ENCODE results near the gene NRP2.

- TF ChIP-seq, protein P1, sequence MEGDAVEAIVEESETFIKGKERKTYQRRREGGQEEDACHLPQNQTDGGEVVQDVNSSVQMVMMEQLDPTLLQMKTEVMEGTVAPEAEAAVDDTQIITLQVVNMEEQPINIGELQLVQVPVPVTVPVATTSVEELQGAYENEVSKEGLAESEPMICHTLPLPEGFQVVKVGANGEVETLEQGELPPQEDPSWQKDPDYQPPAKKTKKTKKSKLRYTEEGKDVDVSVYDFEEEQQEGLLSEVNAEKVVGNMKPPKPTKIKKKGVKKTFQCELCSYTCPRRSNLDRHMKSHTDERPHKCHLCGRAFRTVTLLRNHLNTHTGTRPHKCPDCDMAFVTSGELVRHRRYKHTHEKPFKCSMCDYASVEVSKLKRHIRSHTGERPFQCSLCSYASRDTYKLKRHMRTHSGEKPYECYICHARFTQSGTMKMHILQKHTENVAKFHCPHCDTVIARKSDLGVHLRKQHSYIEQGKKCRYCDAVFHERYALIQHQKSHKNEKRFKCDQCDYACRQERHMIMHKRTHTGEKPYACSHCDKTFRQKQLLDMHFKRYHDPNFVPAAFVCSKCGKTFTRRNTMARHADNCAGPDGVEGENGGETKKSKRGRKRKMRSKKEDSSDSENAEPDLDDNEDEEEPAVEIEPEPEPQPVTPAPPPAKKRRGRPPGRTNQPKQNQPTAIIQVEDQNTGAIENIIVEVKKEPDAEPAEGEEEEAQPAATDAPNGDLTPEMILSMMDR (IDR thresholded peaks at IDR 0.05) = no peak
- TF ChIP-seq POLR2A (IDR thresholded peaks at IDR 0.05) (no peak), POLR2AphosphoS5 (IDR thresholded peaks at IDR 0.05) (no peak)
Measured at GRCh38 chr2:205644018-205644417, 38.3 kb upstream of the NRP2 start.

Data from prostate gland (tissue), 2 donors.